ENCODE measurements around the gene HK1. TPM values are rescaled to one million over a fixed set of nuclear protein-coding genes. Genes with fewer than 3 reads are reported as not detected.

The HK1 gene
- total RNA-seq, 1 experiment from 2014 or later: 140 TPM

DNA sequence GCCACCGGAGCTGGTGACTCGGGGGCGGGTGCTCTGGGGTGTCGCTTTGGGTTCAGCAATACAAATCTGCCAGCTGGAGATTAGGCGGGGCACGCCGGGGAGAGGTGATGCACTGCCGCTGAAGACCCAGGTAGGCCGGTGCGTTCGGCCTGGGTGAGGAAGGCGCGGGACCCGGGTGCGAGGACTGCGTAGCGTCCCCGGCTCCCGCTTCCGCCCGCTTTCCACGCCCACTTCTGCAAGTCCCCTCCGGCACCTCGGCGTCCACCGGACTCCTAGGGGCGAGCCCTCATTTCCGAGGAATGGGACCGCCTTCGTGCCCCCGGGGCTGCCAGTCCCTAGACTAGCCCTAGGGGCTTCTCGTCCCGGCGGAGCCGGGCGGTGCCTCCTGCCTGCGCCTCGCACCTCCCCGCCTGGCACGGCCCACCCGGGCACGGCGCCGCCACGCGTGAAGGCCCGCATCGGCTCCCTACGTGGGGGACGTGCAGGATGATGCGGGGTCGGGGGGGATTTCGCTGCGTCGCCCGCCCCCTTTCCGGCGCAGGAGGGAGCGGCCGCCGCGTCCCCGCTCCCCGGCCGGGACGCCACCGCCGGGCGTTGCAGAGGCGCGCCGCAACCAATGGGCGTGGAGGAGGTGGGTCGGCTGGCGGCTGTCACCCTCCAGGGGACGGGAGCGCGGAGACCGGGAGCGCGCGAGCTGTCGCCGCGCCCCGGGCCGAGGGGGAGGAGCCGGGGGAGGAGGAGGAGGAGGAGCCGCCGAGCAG, 40.0 kb downstream of the HK1 start:
- no peak for TF ChIP-seq EZH2 (IDR thresholded peaks at IDR 0.05; ENCODE audit: low read depth)
- TF ChIP-seq, protein P1, sequence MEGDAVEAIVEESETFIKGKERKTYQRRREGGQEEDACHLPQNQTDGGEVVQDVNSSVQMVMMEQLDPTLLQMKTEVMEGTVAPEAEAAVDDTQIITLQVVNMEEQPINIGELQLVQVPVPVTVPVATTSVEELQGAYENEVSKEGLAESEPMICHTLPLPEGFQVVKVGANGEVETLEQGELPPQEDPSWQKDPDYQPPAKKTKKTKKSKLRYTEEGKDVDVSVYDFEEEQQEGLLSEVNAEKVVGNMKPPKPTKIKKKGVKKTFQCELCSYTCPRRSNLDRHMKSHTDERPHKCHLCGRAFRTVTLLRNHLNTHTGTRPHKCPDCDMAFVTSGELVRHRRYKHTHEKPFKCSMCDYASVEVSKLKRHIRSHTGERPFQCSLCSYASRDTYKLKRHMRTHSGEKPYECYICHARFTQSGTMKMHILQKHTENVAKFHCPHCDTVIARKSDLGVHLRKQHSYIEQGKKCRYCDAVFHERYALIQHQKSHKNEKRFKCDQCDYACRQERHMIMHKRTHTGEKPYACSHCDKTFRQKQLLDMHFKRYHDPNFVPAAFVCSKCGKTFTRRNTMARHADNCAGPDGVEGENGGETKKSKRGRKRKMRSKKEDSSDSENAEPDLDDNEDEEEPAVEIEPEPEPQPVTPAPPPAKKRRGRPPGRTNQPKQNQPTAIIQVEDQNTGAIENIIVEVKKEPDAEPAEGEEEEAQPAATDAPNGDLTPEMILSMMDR (conservative IDR thresholded peaks at IDR 0.05): no peak
- Histone ChIP-seq H3K36me3 (ENCODE audit: low read depth) (no peaks in the 10 kb centered on the region), H2AFZ (peak overlapping the region; percentile 96), H3F3A (ENCODE audit: insufficient read depth, low read depth) (peaks cover 38% of the 10 kb centered on the region), H3K9me2 (ENCODE audit: insufficient read depth) (no peaks in the 10 kb centered on the region), H4K20me1 (ENCODE audit: insufficient read depth) (peaks cover under 1% of the 10 kb centered on the region; the same call in 1 of the 2 replicates), H3K4me1 (replicated peaks; ENCODE audit: insufficient read depth) (peaks cover 64% of the 10 kb centered on the region), H3K4me3 (peak overlapping the region; percentile 97), H3K27ac (peak overlapping the region; percentile 73), H3K4me2 (peak overlapping the region; percentile 95), H3K9me3 (ENCODE audit: insufficient read depth, low read depth) (no peaks in the 10 kb centered on the region), H3K79me2 (ENCODE audit: low read depth) (peaks cover 46% of the 10 kb centered on the region), H3K27me3 (ENCODE audit: insufficient read depth, low read depth) (no peaks in the 10 kb centered on the region)
- POLR2A ChIA-PET (ENCODE audit: unreplicated experiment): interaction anchor here (0.7 to 1.1 kb wide), 3 partner anchors 40 to 383 kb away, joined by 3 to 6 read pairs (median 4); no protein-coding TSS in a partner anchor
- intact Hi-C loops (cut with micrococcal nuclease; ENCODE audit: unreplicated experiment): loop anchor here (2.0 to 5.0 kb wide), 3 partner anchors 56 to 86 kb away; no protein-coding TSS in a partner anchor
- CTCF ChIA-PET: interaction anchor here (1.4 kb wide), 2 partner anchors 15 to 31 kb away, joined by 6 read pairs; no protein-coding TSS in a partner anchor
- BruUV-seq (replicated peaks): no TSS peak
- DNase-seq: peak; percentile 74 to 95

DNA sequence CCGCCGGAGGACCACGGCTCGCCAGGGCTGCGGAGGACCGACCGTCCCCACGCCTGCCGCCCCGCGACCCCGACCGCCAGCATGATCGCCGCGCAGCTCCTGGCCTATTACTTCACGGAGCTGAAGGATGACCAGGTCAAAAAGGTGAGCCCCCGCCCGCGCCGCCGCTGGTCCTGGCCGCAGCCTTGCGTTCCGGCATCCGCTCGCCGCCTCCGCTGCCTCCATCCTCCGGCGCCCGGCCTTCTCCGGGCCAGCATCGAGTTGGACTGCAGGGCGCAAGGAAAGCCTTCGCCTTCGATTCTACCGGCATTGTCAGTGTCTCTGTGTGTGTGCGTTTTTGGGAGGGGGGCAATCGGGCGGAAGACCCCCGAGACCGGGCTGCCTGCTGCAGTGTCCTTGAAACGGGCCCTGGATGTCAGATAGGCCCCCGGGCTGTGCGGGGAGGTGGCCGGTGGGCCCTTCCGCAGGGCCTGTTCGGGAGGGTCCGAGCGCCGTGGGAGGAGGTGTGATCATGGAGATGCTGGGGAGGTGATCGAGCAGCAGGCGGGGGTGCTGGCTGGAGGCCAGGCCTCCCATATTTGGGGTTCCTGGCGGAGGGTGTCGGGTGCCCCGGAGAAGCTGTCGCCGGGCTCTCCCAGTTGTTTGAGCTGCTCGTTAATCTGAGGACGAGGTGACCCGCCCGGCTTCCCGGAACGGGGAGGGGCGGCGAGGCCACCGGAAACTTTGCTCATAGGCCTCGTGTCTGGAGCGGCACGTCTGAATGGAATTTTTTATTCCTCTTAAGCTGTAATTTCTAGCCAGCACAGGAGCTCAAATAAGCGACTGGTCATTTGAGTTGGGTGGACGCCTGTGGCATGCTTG, 40.8 kb downstream of the HK1 start:
- peak; percentile 60 to 75 for DNase-seq
- no peaks in the 10 kb centered on the region for H3K9me2 ChIP-seq (ENCODE audit: insufficient read depth)

DNA sequence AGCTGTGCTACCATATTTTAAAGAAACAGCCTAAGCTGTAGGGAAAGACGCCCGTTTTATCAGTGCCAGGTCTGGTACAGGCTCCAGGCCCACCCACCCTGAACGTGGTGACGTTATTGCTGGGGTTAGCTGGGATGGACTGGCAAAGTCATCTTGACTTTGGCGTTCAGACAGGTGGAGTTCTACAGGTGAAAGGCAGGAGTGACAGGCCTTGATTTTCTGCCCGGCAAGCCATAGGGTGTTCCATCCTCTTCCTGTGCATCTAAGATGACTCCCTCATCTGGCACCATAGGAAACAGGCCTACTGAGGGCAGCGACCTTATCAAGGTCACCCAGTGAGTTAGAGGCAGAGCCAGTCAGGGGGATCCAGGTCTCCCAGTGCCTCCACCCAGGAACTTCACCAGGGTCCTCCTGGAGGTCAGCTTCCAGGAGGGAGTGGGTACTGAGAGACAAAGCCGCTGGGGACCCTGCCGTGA, 41.6 kb downstream of the HK1 start:
- Histone ChIP-seq H2AFZ (peak overlapping the region; percentile 96), H3K9me2 (ENCODE audit: insufficient read depth) (no peaks in the 10 kb centered on the region), H3F3A (ENCODE audit: insufficient read depth, low read depth) (peaks cover 45% of the 10 kb centered on the region), H3K9me3 (ENCODE audit: insufficient read depth, low read depth) (no peaks in the 10 kb centered on the region), H3K4me2 (peak overlapping the region; percentile 95), H4K20me1 (ENCODE audit: insufficient read depth) (peaks cover 4% of the 10 kb centered on the region), H3K27me3 (ENCODE audit: insufficient read depth, low read depth) (no peaks in the 10 kb centered on the region), H3K79me2 (ENCODE audit: low read depth) (peaks cover 61% of the 10 kb centered on the region), H3K27ac (peak overlapping the region; percentile 52), H3K36me3 (ENCODE audit: low read depth) (no peaks in the 10 kb centered on the region), H3K4me1 (replicated peaks; ENCODE audit: insufficient read depth) (peaks cover 66% of the 10 kb centered on the region), H3K4me3 (peak overlapping the region; percentile 97)
- BruUV-seq (replicated peaks): TSS peak; percentile 37
- ChIA-PET CTCF (no interaction called here), POLR2A (ENCODE audit: unreplicated experiment) (interaction anchor here (0.5 to 1.0 kb wide), 5 partner anchors 12 to 1415 kb away, joined by 3 to 8 read pairs (median 4); no protein-coding TSS in a partner anchor)
- intact Hi-C loops (cut with micrococcal nuclease; ENCODE audit: unreplicated experiment): loop anchor here (1.0 to 5.0 kb wide), 6 partner anchors 8 to 88 kb away; no protein-coding TSS in a partner anchor
- no peak for TF ChIP-seq EZH2 (IDR thresholded peaks at IDR 0.05; ENCODE audit: low read depth)
- TF ChIP-seq, protein P1 (conservative IDR thresholded peaks at IDR 0.05): no peak
- no peak for DNase-seq

More for the DNA sequence above, 40.8 kb downstream of the HK1 start:
- no peaks in the 10 kb centered on the region for H3K27me3 ChIP-seq (ENCODE audit: insufficient read depth, low read depth)
- H4K20me1 ChIP-seq (ENCODE audit: insufficient read depth): peaks cover 4% of the 10 kb centered on the region
- H3K4me1 ChIP-seq (replicated peaks; ENCODE audit: insufficient read depth): peaks cover 64% of the 10 kb centered on the region
- peak overlapping the region; percentile 52 for H3K27ac ChIP-seq
- peaks cover 41% of the 10 kb centered on the region for H3F3A ChIP-seq (ENCODE audit: insufficient read depth, low read depth)
- intact Hi-C loops (cut with micrococcal nuclease; ENCODE audit: unreplicated experiment): loop anchor here (1.0 to 5.0 kb wide), 6 partner anchors 9 to 87 kb away; no protein-coding TSS in a partner anchor
- ChIA-PET CTCF (no interaction called here), POLR2A (ENCODE audit: unreplicated experiment) (interaction anchor here (0.6 to 1.0 kb wide), 9 partner anchors 12 to 1414 kb away, joined by 3 to 9 read pairs (median 4); no protein-coding TSS in a partner anchor)
- peak overlapping the region; percentile 95 for H3K4me2 ChIP-seq
- peaks cover 54% of the 10 kb centered on the region for H3K79me2 ChIP-seq (ENCODE audit: low read depth)
- BruUV-seq (replicated peaks): no TSS peak
- H2AFZ ChIP-seq: peak overlapping the region; percentile 96
- H3K9me3 ChIP-seq (ENCODE audit: insufficient read depth, low read depth): no peaks in the 10 kb centered on the region
- no peaks in the 10 kb centered on the region for H3K36me3 ChIP-seq (ENCODE audit: low read depth)
- no peak for TF ChIP-seq EZH2 (IDR thresholded peaks at IDR 0.05; ENCODE audit: low read depth)
- peak overlapping the region; percentile 97 for H3K4me3 ChIP-seq
